Ishikawa (cell line): Measurements from ENCODE around the gene FAM124A.

Source experiments
- CEBPB ChIP-seq: IDR thresholded peaks from 2 replicates; pipeline ENCODE4 v1.6.1; 2012
- CREB1 ChIP-seq: IDR thresholded peaks from 2 replicates; pipeline ENCODE4 v1.6.1; 2012; ENCODE audit warnings: low read depth
- EGR1 ChIP-seq: IDR thresholded peaks from 2 replicates; pipeline ENCODE4 v1.6.1; 2012
- EP300 ChIP-seq: IDR thresholded peaks from 2 replicates; pipeline ENCODE4 v1.6.1; 2012; ENCODE audit warnings: borderline replicate concordance
- FOXM1 ChIP-seq: IDR thresholded peaks from 2 replicates; pipeline ENCODE4 v1.6.1; 2012; ENCODE audit warnings: low read depth, borderline replicate concordance
- MAX ChIP-seq: IDR thresholded peaks from 2 replicates; pipeline ENCODE4 v1.6.1; 2012
- NFIC ChIP-seq: IDR thresholded peaks from 2 replicates; pipeline ENCODE4 v1.6.1; 2012
- RAD21 ChIP-seq: IDR thresholded peaks from 2 replicates; pipeline ENCODE4 v1.6.1; 2012; ENCODE audit warnings: low read depth
- TAF1 ChIP-seq: IDR thresholded peaks from 2 replicates; pipeline ENCODE4 v1.6.1; 2012; ENCODE audit warnings: low read depth, mild to moderate bottlenecking
- TCF12 ChIP-seq: IDR thresholded peaks from 2 replicates; pipeline ENCODE4 v1.6.1; 2012; ENCODE audit warnings: low read depth
- TEAD4 ChIP-seq: IDR thresholded peaks from 2 replicates; pipeline ENCODE4 v1.6.1; 2012
- YY1 ChIP-seq: IDR thresholded peaks from 2 replicates; pipeline ENCODE4 v1.6.1; 2012; ENCODE audit warnings: low read depth
- ZBTB7A ChIP-seq: IDR thresholded peaks from 2 replicates; pipeline ENCODE4 v1.6.1; 2012; ENCODE audit warnings: low read depth
- TF ChIP-seq, protein P1 (sequence below): IDR thresholded peaks from 2 replicates; pipeline ENCODE4 v1.6.1; 2012; ENCODE audit warnings: low read depth, mild to moderate bottlenecking
- TF ChIP-seq, protein P2 (sequence below): IDR thresholded peaks from 2 replicates; pipeline ENCODE4 v1.6.1; 2012

Gene FAM124A

DNA sequence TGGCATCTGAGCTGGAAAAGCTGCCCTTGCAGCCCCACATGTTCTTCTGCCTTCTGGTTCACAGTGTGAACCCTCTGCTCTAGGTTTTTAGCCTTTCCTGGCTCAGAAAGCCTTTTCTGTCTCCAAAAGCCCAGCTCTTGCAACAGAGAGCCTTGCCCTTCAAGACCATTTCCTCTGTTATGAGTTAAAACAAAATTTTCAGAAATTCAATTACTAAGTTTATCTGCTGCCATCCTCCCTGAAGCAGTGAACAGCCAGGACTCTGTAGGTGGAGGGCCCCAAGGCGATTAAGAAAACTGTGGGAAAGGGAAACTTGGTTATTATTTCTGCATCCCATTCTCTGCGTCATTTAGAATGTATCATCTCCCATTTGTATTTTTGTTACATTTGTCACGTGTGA is 18.8 kb downstream of the FAM124A start:
- TF ChIP-seq EP300 (no peak), EGR1 (no peak), RAD21 (no peak), CREB1 (no peak), TAF1 (no peak), MAX (no peak), CEBPB (no peak), NFIC (no peak), TEAD4 (no peak)
- TF ChIP-seq, protein P1, sequence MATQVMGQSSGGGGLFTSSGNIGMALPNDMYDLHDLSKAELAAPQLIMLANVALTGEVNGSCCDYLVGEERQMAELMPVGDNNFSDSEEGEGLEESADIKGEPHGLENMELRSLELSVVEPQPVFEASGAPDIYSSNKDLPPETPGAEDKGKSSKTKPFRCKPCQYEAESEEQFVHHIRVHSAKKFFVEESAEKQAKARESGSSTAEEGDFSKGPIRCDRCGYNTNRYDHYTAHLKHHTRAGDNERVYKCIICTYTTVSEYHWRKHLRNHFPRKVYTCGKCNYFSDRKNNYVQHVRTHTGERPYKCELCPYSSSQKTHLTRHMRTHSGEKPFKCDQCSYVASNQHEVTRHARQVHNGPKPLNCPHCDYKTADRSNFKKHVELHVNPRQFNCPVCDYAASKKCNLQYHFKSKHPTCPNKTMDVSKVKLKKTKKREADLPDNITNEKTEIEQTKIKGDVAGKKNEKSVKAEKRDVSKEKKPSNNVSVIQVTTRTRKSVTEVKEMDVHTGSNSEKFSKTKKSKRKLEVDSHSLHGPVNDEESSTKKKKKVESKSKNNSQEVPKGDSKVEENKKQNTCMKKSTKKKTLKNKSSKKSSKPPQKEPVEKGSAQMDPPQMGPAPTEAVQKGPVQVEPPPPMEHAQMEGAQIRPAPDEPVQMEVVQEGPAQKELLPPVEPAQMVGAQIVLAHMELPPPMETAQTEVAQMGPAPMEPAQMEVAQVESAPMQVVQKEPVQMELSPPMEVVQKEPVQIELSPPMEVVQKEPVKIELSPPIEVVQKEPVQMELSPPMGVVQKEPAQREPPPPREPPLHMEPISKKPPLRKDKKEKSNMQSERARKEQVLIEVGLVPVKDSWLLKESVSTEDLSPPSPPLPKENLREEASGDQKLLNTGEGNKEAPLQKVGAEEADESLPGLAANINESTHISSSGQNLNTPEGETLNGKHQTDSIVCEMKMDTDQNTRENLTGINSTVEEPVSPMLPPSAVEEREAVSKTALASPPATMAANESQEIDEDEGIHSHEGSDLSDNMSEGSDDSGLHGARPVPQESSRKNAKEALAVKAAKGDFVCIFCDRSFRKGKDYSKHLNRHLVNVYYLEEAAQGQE: no peak
- TF ChIP-seq, protein P2, sequence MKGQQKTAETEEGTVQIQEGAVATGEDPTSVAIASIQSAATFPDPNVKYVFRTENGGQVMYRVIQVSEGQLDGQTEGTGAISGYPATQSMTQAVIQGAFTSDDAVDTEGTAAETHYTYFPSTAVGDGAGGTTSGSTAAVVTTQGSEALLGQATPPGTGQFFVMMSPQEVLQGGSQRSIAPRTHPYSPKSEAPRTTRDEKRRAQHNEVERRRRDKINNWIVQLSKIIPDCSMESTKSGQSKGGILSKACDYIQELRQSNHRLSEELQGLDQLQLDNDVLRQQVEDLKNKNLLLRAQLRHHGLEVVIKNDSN: no peak

GRCh38 chr13:51241720-51242119 is 19.5 kb downstream of the FAM124A start:
- no peak for TF ChIP-seq NFIC
- no peak for TF ChIP-seq ZBTB7A
- TF ChIP-seq, protein P1: no peak
- no peak for TF ChIP-seq YY1
- no peak for TF ChIP-seq TCF12
- TF ChIP-seq TAF1: no peak
- TF ChIP-seq, protein P2: no peak
- TF ChIP-seq EGR1: no peak
- TF ChIP-seq CEBPB: no peak
- TF ChIP-seq EP300: no peak
- no peak for TF ChIP-seq CREB1
- no peak for TF ChIP-seq MAX
- no peak for TF ChIP-seq TEAD4
- no peak for TF ChIP-seq FOXM1
- TF ChIP-seq RAD21: no peak

DNA sequence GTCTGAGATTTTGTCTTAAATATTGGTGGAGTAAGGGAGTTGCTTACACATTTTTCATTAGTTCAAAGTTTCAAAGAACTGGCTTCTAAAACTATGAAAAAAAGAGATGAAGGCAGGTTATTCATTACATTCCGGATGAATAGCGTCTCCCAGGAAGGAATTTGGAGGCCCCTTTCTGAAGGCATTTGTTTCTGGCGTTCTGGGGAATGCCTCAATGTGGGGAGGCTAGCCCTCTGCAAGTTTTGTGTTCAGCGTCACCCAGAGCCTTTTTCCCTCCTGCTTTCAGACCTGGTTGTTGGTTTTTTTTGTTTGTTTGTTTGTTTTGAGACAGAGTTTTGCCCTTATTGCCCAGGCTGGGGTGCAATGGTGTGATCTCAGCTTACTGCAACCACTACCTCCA is 21.0 kb downstream of the FAM124A start:
- TF ChIP-seq RAD21 (no peak), TEAD4 (no peak)

DNA sequence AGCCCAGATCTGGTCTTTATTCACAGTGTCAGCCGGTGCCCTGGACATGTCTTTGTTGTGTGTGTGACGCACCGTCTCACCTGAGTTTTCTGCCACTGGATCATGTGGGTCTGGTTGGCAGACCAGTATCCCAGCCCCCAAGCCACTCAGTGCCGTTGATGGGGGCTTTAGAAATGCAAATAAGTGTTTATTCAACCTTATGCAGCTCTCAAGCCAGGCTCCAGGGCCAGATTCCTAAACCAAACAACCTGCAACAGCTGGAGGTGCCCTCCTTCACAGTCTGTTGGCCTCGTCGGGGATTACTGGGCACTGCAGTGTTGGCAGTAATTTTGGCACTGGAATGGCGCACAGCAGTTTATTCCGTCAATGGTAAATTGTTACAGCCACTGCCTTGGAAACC is 21.6 kb downstream of the FAM124A start:
- no peak for TF ChIP-seq YY1
- TF ChIP-seq TCF12: no peak
- no peak for TF ChIP-seq EP300
- no peak for TF ChIP-seq EGR1
- no peak for TF ChIP-seq RAD21
- TF ChIP-seq TEAD4: no peak
- TF ChIP-seq CEBPB: no peak
- TF ChIP-seq TAF1: no peak
- no peak for TF ChIP-seq FOXM1
- TF ChIP-seq NFIC: no peak
- no peak for TF ChIP-seq MAX
- TF ChIP-seq, protein P1: no peak
- TF ChIP-seq, protein P2: no peak
- TF ChIP-seq CREB1: no peak
- no peak for TF ChIP-seq ZBTB7A
